K562 (cell line): Measurements from ENCODE around the gene CAMK2A. TPM values are rescaled to one million over a fixed set of nuclear protein-coding genes. Genes with fewer than 3 reads are reported as not detected.

ENCODE experiments used
- ATAC-seq: fragments of 200-7000 bp; cut with Tn5 transposase; 3 replicates; pipeline ENCODE4 v1.9.1; 2020; ENCODE audit warnings: moderate library complexity
- BruUV-seq: library from RNA; stranded (reverse); fragments of 400-500 nt; replicated peaks from 2 replicates; lab custom pipeline; 2021; lab: Mats Ljungman, UMichigan
- CTCF ChIA-PET: fragments of 300-600 bp; formaldehyde crosslinking; extraction: SDS; loops from one replicate; lab custom pipeline; 2021; ENCODE audit warnings: low intra/inter-chr PET ratio; lab: Yijun Ruan, JAX
- POLR2A ChIA-PET: fragments of 300-600, 350-650 bp; sonication (Branson Sonifier 250); formaldehyde crosslinking; extraction: SDS; loops from one replicate; lab custom pipeline; 2021; ENCODE audit warnings: antibody characterized with exemption, inconsistent platforms; lab: Yijun Ruan, JAX
- DNase-seq, 4 experiments: peaks; one replicate each; pipeline versions ENCODE4 v3.0.0 to v3.0.0-alpha.2; 2011 to 2018; ENCODE audit warnings: low spot score in 3 of 4, mixed read lengths in 3 of 4; ENCODE audit errors: extremely low read depth in 1 of 4
- FAIRE-seq: peaks from 2 replicates; lab custom pipeline; 2011; peaks lifted over from hg19 to GRCh38; lab: Jason Lieb, UNC
- H2AFZ ChIP-seq: 2 replicates; pipeline ENCODE4 v1.6.0; 2011; ENCODE audit warnings: low read depth, low read length, control low read depth, inconsistent platforms
- H3K27ac ChIP-seq: fragments of 200-600 bp; 3 replicates; pipeline ENCODE4 v1.8.0; 2011; ENCODE audit warnings: low read depth, mild to moderate bottlenecking, control low read depth, inconsistent platforms, low read length, moderate library complexity, mixed read lengths; ENCODE audit errors: extremely low read depth
- H3K27me3 ChIP-seq, 2 experiments: fragments of 300-600 bp in 1 of 2; 2 replicates in 1 of 2; 3 replicates in 1 of 2; pipeline versions ENCODE4 v1.6.0 to v1.8.0; 2011; ENCODE audit warnings: inconsistent platforms in 2 of 2, low read length in 2 of 2, mild to moderate bottlenecking in 1 of 2, mixed read lengths in 1 of 2, moderate library complexity in 1 of 2; ENCODE audit not compliant: control insufficient read depth in 2 of 2, insufficient read depth in 2 of 2
- H3K36me3 ChIP-seq: fragments of 300-600 bp; 3 replicates; pipeline ENCODE4 v1.8.0; 2011; ENCODE audit warnings: mild to moderate bottlenecking, low read length, inconsistent platforms; ENCODE audit not compliant: control insufficient read depth, insufficient read depth
- H3K4me1 ChIP-seq, 2 experiments: fragments of 200-600 bp in 1 of 2; replicated peaks in 1 of 2; 2 replicates in 1 of 2; 3 replicates in 1 of 2; pipeline versions ENCODE4 v1.5.1 to v1.8.0; 2011; ENCODE audit warnings: inconsistent platforms in 2 of 2, low read length in 2 of 2, mild to moderate bottlenecking in 1 of 2, mixed read lengths in 1 of 2, moderate library complexity in 1 of 2; ENCODE audit not compliant: control insufficient read depth in 2 of 2, insufficient read depth in 2 of 2
- H3K4me2 ChIP-seq: 2 replicates; pipeline ENCODE4 v1.6.1; 2011; ENCODE audit warnings: low read length, control low read depth, inconsistent platforms, mixed read lengths; ENCODE audit not compliant: insufficient read depth
- H3K4me3 ChIP-seq: fragments of 200-600 bp; sonication (generic), shearing (Covaris generic); 2 replicates; pipeline ENCODE4 v1.5.1; 2016; ENCODE audit warnings: control low read depth, inconsistent platforms
- H3K79me2 ChIP-seq: fragments of 200-600 bp; 3 replicates; pipeline ENCODE4 v1.8.0; 2011; ENCODE audit warnings: low read length, inconsistent platforms; ENCODE audit not compliant: control insufficient read depth, insufficient read depth
- H3K9ac ChIP-seq, 2 experiments: 2 replicates each; pipeline versions ENCODE4 v1.6.0 to v1.6.1; 2011; ENCODE audit warnings: low read depth in 2 of 2, low read length in 2 of 2, control low read depth in 1 of 2, inconsistent platforms in 1 of 2, mild to moderate bottlenecking in 1 of 2, mixed read lengths in 1 of 2; ENCODE audit not compliant: insufficient read depth in 1 of 2
- H3K9me1 ChIP-seq: one replicate; pipeline ENCODE4 v1.6.0; 2011; ENCODE audit warnings: inconsistent platforms, mild to moderate bottlenecking, low read length, moderate library complexity; ENCODE audit not compliant: control insufficient read depth, insufficient read depth
- H3K9me3 ChIP-seq: replicated peaks from 2 replicates; pipeline ENCODE4 v1.5.1; 2011; ENCODE audit warnings: low read depth, low read length, inconsistent platforms; ENCODE audit not compliant: control insufficient read depth, insufficient read depth
- H4K20me1 ChIP-seq: replicated peaks from 2 replicates; pipeline ENCODE4 v1.6.1; 2011; ENCODE audit warnings: low read length, inconsistent platforms, mixed read lengths; ENCODE audit not compliant: control insufficient read depth, insufficient read depth
- ARID3B ChIP-seq: fragments of 250-450 bp; sonication (Bioruptor Pico); IDR thresholded peaks from 2 replicates; pipeline ENCODE4 v1.4.0; 2020; ENCODE audit warnings: borderline replicate concordance
- BCLAF1 ChIP-seq, 2 experiments: fragments of 450-650 bp in 1 of 2; IDR thresholded peaks; 2 replicates each; pipeline ENCODE4 v1.6.1; 2011 to 2017; ENCODE audit warnings: low read depth in 2 of 2, antibody characterized with exemption in 1 of 2, borderline replicate concordance in 1 of 2, low read length in 1 of 2, mild to moderate bottlenecking in 1 of 2, mixed read lengths in 1 of 2; ENCODE audit not compliant: control insufficient read depth in 1 of 2
- EGR1 ChIP-seq: fragments of 450-650 bp; conservative IDR thresholded peaks from 2 replicates; pipeline ENCODE4 v1.6.1; 2017; ENCODE audit warnings: mild to moderate bottlenecking
- MAX ChIP-seq: sonication (generic); formaldehyde crosslinking; IDR thresholded peaks from 2 replicates; pipeline ENCODE4 v1.9.0; 2022; ENCODE audit warnings: mild to moderate bottlenecking, missing genetic modification reagents
- MYC ChIP-seq, 2 experiments: fragments of 250-450 bp in 1 of 2; sonication (Bioruptor Pico) in 1 of 2; IDR thresholded peaks; 2 replicates each; pipeline versions ENCODE4 v1.5.1 to v1.6.1; 2012 to 2021; ENCODE audit warnings: low read depth in 2 of 2, borderline replicate concordance in 1 of 2, improper control_type of control experiment in 1 of 2, low read length in 1 of 2, mild to moderate bottlenecking in 1 of 2, moderate library complexity in 1 of 2
- POLR2A ChIP-seq: fragments of 450-650 bp; conservative IDR thresholded peaks from 2 replicates; pipeline ENCODE4 v1.6.1; 2016
- SETDB1 ChIP-seq: IDR thresholded peaks from one replicate; pipeline ENCODE4 v1.6.1; 2012; ENCODE audit warnings: low read length, control low read depth, inconsistent platforms
- SRSF1 ChIP-seq: fragments of 200-400 bp; formaldehyde crosslinking; IDR thresholded peaks from 2 replicates; pipeline ENCODE4 v1.6.1; 2017; ENCODE audit warnings: mild to moderate bottlenecking, low read depth, low read length, moderate library complexity
- TAF15 ChIP-seq: fragments of 200-400 bp; formaldehyde crosslinking; IDR thresholded peaks from 2 replicates; pipeline ENCODE4 v1.6.1; 2017; ENCODE audit warnings: mild to moderate bottlenecking, low read depth, low read length, moderate library complexity
- TAF7 ChIP-seq: fragments of 450-650 bp; IDR thresholded peaks from 2 replicates; pipeline ENCODE4 v1.6.1; 2016; ENCODE audit warnings: missing genetic modification characterization, missing compliant biosample characterization
- ZNF239 ChIP-seq: fragments of 250-450 bp; sonication (Bioruptor Pico); IDR thresholded peaks from 2 replicates; pipeline ENCODE4 v1.4.0; 2020; ENCODE audit warnings: mild to moderate bottlenecking
- WGBS: fragments of 100-300 bp; shearing (Covaris generic); methylation state at CpG from one replicate; pipeline ENCODE4 v1.1.6; 2016; ENCODE audit warnings: low coverage, mixed read lengths; ENCODE audit not compliant: insufficient coverage; ENCODE audit errors: missing lambda C conversion rate; 5-methylcytosine and 5-hydroxymethylcytosine counted together
- in situ Hi-C: fragments of 300-500 bp; cut with MboI; formaldehyde crosslinking; loops from 4 replicates; pipeline ENCODE4 v1.15.0; 2018; ENCODE audit warnings: inconsistent platforms, mixed read lengths
- intact Hi-C: fragments of 100-400 bp; cut with micrococcal nuclease; formaldehyde crosslinking; loops from 2 replicates; pipeline ENCODE4 v1.14.2; 2022
- polyA plus RNA-seq, 8 experiments: library from polyadenylated mRNA; depleted of rRNA in 4 of 8; stranded (reverse) in 5 of 8; unstranded in 3 of 8; fragments of >200 nt; fragmentation: Nextera tagmentation in 2 of 8; fragmentation: Illumina TruSeq in 1 of 8; extraction: Ambion mirVana in 2 of 8; extraction: Trizol in 1 of 8; gene quantifications; 2 replicates each; pipeline versions ENCODE4 v1.2.1 to v1.2.3, GENCODE V29; 2011 to 2014; ENCODE audit warnings: inconsistent platforms in 1 of 8, missing spikeins in 1 of 8
- total RNA-seq, 7 experiments: library from RNA; depleted of rRNA in 6 of 7; stranded (reverse); fragments of >200 nt in 6 of 7; fragmentation: Illumina TruSeq in 2 of 7; extraction: Trizol in 2 of 7; gene quantifications; 2 replicates each; pipeline versions ENCODE4 v1.2.1 to v1.2.3, GENCODE V29; 2011 to 2021; ENCODE audit warnings: low replicate concordance in 1 of 7

Gene CAMK2A
- total and polyA plus RNA-seq, 9 of the 15 experiments (the other 6 are each of a cell fraction or from before 2014, with no cell fraction given), result 0.01 to 0.18 (median 0.04) TPM; not detected in 6

GRCh38 chr5:150285114-150285513 lies 4.5 kb downstream of the CAMK2A start:
- no peak overlapping the region for H3K9ac ChIP-seq
- POLR2A ChIA-PET, result interaction anchor here (0.6 kb wide), 1 partner anchor 25 kb away, joined by 3 read pairs; no protein-coding TSS in a partner anchor
- H3K4me3 ChIP-seq, result no peak overlapping the region
- CTCF ChIA-PET, result no interaction called here
- H3K4me1 ChIP-seq, result peaks cover 0 to 9% of the 10 kb centered on the region in 2 experiments; a peak in 4 of 5 replicates
- H3K9me1 ChIP-seq, result no peaks in the 10 kb centered on the region
- FAIRE-seq, result no peak
- DNase-seq, result no peak
- no peaks in the 10 kb centered on the region for H3K36me3 ChIP-seq
- H3K27me3 ChIP-seq, result peaks cover 14 to 72% of the 10 kb centered on the region in 2 experiments
- 3% methylated on average over 7 of the region's 7 CpGs for WGBS
- no peak overlapping the region for H2AFZ ChIP-seq
- no peaks in the 10 kb centered on the region for H3K9me3 ChIP-seq
- ATAC-seq, result no peak
- no peaks in the 10 kb centered on the region for H4K20me1 ChIP-seq
- no TSS peak for BruUV-seq
- no peak overlapping the region for H3K4me2 ChIP-seq
- no peak overlapping the region for H3K27ac ChIP-seq
- in situ Hi-C loops (no loop called here), intact Hi-C loops (no loop called here)
- TF ChIP-seq POLR2A (no peak), TAF15 (no peak), ARID3B (CRISPR knock-in tag) (no peak), TAF7 (no peak), SETDB1 (no peak)
- no peaks in the 10 kb centered on the region for H3K79me2 ChIP-seq

- Histone ChIP-seq H3K27ac (no peak overlapping the region), H3K9ac (no peak overlapping the region), H3K4me2 (no peak overlapping the region), H2AFZ (no peak overlapping the region), H3K9me3 (no peaks in the 10 kb centered on the region), H4K20me1 (no peaks in the 10 kb centered on the region), H3K9me1 (no peaks in the 10 kb centered on the region), H3K4me3 (no peak overlapping the region), H3K4me1 (peaks cover 3 to 13% of the 10 kb centered on the region in 2 experiments; a peak in 4 of 5 replicates), H3K79me2 (no peaks in the 10 kb centered on the region), H3K27me3 (peaks cover 20 to 73% of the 10 kb centered on the region in 2 experiments), H3K36me3 (no peaks in the 10 kb centered on the region)
- POLR2A ChIA-PET, result no interaction called here
- FAIRE-seq, result no peak
- no TSS peak for BruUV-seq
- intact Hi-C loops, result no loop called here
- DNase-seq, result peak in 3 of 4 experiments; percentile 38 to 54 (median 53)
- in situ Hi-C loops, result no loop called here
- CTCF ChIA-PET, result no interaction called here
- no peak for ATAC-seq
- 3% methylated on average over 5 of the region's 13 CpGs for WGBS
- TF ChIP-seq MAX (CRISPR knock-in tag) (peak; percentile 60), SRSF1 (no peak), ZNF239 (CRISPR knock-in tag) (no peak), BCLAF1 (IDR thresholded peaks at IDR 0.05; ENCODE audit: borderline replicate concordance in 1 of 2, control insufficient read depth in 1 of 2, low read depth in 2 of 2, low read length in 1 of 2) (no peak), EGR1 (peak; percentile 93), MYC (IDR thresholded peaks at IDR 0.05; ENCODE audit: low read depth, low read length) (no peak), MYC (CRISPR knock-in tag; IDR thresholded peaks at IDR 0.05; ENCODE audit: borderline replicate concordance, low read depth) (no peak)
Measured at GRCh38 chr5:150284311-150284710, 5.3 kb downstream of the CAMK2A start.
